Measurements from ENCODE around the gene MMP23B.

MMP23B gene

DNA sequence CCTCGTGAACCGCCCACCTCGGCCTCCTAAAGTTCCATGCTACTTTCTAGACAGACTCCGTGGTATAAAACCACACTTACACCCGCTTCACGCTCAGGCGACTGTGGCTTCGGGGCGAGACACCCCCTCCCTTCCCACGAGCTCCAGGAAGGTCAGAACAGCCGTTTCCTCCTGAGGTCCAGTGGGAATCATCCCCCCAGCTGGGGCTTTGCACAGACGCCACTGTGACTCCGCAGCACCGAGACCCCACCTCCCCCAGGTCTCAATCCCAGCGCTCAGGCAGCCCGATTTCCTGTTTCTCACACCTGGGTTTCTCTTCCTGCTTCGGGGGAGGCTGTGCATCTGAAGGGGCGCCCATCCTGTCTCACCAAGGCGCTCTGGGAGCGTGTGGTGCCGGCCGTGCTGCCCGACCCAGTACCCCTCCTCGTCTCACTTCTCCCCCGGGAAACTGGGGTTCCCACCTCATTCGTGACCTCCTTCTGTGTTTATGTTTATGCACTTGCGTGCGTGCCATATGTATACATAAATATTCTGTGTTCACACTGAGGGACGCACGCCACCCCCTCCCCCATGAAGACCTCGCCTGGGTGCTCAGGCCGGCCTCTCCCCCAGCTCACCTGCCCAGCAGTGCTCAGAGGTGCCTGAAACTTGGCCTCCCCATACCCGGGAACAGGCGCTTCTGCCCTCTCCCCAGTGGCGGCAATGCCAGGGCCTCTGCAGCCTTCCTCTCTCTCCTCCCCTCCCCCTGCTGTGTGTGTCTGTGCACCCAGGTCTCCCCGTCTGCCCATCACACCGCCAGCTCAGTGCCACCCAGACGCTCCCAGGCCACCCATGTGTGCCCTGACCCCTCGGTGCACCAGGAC, 46.0 kb downstream of the MMP23B start:
- H3K4me3 ChIP-seq (ENCODE audit: low read length), result no peak overlapping the region
- TF ChIP-seq, protein P1, sequence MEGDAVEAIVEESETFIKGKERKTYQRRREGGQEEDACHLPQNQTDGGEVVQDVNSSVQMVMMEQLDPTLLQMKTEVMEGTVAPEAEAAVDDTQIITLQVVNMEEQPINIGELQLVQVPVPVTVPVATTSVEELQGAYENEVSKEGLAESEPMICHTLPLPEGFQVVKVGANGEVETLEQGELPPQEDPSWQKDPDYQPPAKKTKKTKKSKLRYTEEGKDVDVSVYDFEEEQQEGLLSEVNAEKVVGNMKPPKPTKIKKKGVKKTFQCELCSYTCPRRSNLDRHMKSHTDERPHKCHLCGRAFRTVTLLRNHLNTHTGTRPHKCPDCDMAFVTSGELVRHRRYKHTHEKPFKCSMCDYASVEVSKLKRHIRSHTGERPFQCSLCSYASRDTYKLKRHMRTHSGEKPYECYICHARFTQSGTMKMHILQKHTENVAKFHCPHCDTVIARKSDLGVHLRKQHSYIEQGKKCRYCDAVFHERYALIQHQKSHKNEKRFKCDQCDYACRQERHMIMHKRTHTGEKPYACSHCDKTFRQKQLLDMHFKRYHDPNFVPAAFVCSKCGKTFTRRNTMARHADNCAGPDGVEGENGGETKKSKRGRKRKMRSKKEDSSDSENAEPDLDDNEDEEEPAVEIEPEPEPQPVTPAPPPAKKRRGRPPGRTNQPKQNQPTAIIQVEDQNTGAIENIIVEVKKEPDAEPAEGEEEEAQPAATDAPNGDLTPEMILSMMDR (conservative IDR thresholded peaks at IDR 0.05; ENCODE audit: low read depth, low read length), result no peak
- no peak for DNase-seq (ENCODE audit: low read depth)

GRCh38 chr1:1678581-1679380, 46.8 kb downstream of the MMP23B start:
- no peak for DNase-seq (ENCODE audit: low read depth)
- no peak overlapping the region for H3K4me3 ChIP-seq (ENCODE audit: low read length)
- TF ChIP-seq, protein P1 (conservative IDR thresholded peaks at IDR 0.05; ENCODE audit: low read depth, low read length), result peak; percentile 56

GRCh38 chr1:1680031-1680911, 48.3 kb downstream of the MMP23B start:
- no peak for DNase-seq (ENCODE audit: low read depth)
- no peak overlapping the region for H3K4me3 ChIP-seq (ENCODE audit: low read length)
- TF ChIP-seq, protein P1 (conservative IDR thresholded peaks at IDR 0.05; ENCODE audit: low read depth, low read length), result no peak

- peak; percentile 44 for DNase-seq (ENCODE audit: low read depth)
- H3K4me3 ChIP-seq (ENCODE audit: low read length), result no peak overlapping the region
- TF ChIP-seq, protein P1 (conservative IDR thresholded peaks at IDR 0.05; ENCODE audit: low read depth, low read length), result no peak
Measured at GRCh38 chr1:1680912-1681273, 48.9 kb downstream of the MMP23B start.

DNA sequence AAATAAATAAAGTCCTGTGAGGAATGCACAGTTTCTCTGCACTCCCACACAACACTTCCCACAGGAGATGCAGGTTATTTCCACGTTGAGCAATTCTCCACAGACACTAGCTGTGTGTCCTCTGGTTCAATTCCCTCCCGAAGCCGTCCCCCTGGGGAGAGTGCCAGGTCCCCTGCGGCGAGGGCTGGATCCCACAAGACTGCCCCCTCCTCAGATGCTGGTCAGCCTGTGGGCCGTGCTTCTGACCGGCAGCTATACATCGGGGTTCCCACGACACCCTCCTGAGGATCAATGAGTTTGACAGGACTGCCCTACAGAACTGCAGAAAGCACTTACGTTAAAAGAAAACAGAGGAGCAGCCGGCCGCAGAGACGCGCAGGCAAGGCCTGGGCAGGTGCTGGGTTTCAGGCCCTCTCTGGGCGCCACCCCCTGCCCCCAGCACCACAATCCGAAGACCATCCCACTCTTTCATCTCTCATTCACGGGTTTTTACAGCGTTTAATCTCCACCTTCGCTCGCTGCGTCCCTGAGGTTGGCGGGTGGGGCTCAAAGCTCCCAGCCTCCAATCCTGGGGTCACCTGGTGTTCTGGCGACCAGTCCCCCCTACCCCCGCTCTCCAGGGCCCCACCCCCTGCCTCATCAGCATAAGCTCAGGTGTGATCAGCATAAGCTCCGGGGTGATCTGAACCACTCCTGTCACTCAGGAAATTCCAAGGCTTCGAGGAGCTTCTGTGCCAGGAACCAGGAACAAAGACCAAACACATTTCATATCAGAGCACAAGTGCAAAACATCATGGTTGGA, 51.3 kb downstream of the MMP23B start:
- TF ChIP-seq, protein P1 (conservative IDR thresholded peaks at IDR 0.05; ENCODE audit: low read depth, low read length), result no peak
- H3K4me3 ChIP-seq (ENCODE audit: low read length), result no peak overlapping the region
- DNase-seq (ENCODE audit: low read depth), result peak; percentile 41

Data from retinal pigment epithelial cell (primary cell).